ENCODE measurements around the gene ANTKMT. TPM values are rescaled to one million over a fixed set of nuclear protein-coding genes. Genes with fewer than 3 reads are reported as not detected.

Gene ANTKMT
- total and polyA plus RNA-seq, 2 of the 8 experiments (the other 6 are each of a cell fraction or from before 2014, with no cell fraction given): 26.5 to 26.6 TPM

DNA sequence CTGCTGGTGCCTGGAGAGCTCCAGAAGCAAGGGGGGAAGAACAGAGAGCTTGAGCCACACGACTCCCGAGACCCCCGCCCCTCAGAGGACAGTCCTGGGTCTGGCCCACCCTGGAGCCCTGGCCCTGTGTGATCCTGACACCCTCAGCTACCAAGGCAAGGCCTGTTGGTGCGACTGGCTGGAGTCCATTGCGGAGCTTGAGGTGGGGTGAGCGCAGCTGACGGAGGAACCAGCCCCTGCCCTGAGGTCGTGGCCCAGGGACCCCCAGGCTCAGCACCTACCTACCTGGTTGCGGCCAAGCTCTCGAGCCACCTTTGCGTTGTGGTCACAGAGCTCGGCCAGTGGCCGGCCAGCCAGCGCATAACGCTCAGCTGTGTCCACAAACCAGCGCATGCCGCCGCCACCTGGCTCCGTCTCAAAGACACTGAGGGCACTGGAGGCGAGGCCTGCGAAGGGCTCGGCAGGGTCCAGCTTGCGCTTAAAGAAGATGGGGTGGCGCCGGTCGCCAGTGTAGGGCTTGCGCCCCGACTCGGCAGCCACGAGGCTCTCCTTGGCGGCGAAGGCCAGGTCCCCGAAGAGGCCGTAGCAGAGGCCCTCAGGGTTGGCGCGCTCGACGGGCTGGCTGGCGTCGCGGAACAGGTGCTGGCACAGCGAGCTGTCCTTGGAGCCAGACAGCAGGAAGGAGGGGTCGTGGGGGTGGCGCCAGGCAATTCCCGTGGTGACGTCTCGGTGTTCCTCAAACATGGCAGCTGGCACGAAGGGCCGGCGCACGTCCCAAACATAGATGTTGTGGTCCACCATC lies 34.3 kb upstream of the ANTKMT start (continued):
- TF ChIP-seq, protein P1, sequence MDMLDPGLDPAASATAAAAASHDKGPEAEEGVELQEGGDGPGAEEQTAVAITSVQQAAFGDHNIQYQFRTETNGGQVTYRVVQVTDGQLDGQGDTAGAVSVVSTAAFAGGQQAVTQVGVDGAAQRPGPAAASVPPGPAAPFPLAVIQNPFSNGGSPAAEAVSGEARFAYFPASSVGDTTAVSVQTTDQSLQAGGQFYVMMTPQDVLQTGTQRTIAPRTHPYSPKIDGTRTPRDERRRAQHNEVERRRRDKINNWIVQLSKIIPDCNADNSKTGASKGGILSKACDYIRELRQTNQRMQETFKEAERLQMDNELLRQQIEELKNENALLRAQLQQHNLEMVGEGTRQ (IDR thresholded peaks at IDR 0.05; ENCODE audit: low read length): no peak
- no peak for TF ChIP-seq SIN3A (conservative IDR thresholded peaks at IDR 0.05 in 1 of 2, IDR thresholded peaks at IDR 0.05 in 1 of 2; ENCODE audit: low read depth in 1 of 2, low read length in 2 of 2)
- no peak for TF ChIP-seq CEBPB (IDR thresholded peaks at IDR 0.05; ENCODE audit: low read depth, low read length)
- no peak for TF ChIP-seq CHD1 (IDR thresholded peaks at IDR 0.05; ENCODE audit: low read depth, low read length)
- TF ChIP-seq SIX5 (IDR thresholded peaks at IDR 0.05; ENCODE audit: low read depth, low read length): no peak
- TF ChIP-seq CREB1 (IDR thresholded peaks at IDR 0.05): no peak
- TF ChIP-seq, protein P2, sequence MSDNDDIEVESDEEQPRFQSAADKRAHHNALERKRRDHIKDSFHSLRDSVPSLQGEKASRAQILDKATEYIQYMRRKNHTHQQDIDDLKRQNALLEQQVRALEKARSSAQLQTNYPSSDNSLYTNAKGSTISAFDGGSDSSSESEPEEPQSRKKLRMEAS (IDR thresholded peaks at IDR 0.05): no peak
- no peak for TF ChIP-seq PHF8 (conservative IDR thresholded peaks at IDR 0.05; ENCODE audit: low read depth, low read length)
- no peak for TF ChIP-seq RXRA (IDR thresholded peaks at IDR 0.05; ENCODE audit: insufficient read depth, low read depth, low read length)
- no peak for TF ChIP-seq EP300 (IDR thresholded peaks at IDR 0.05; ENCODE audit: borderline replicate concordance in 1 of 2, low read depth in 2 of 2, low read length in 2 of 2)
- TF ChIP-seq EGR1 (IDR thresholded peaks at IDR 0.05; ENCODE audit: borderline replicate concordance, low read depth, low read length): no peak
